Sigmoid colon (tissue), 4 donors: ENCODE data around the gene BCAS1.

Experiments used
- CTCF ChIP-seq, 4 experiments: fragments of 450-650 bp in 3 of 4; fragments of 200-600 bp in 1 of 4; IDR thresholded peaks; one replicate each; pipeline ENCODE4 v1.5.1; 2016 to 2019; ENCODE audit warnings: antibody characterized with exemption in 4 of 4, mild to moderate bottlenecking in 3 of 4, moderate library complexity in 2 of 4
- EP300 ChIP-seq, 4 donors: sonication (generic); formaldehyde crosslinking; IDR thresholded peaks; one replicate each; pipeline ENCODE4 v1.6.1; 2017; ENCODE audit warnings: antibody characterized with exemption in 4 of 4
- POLR2A ChIP-seq, 2 donors: fragments of 450-650 bp; IDR thresholded peaks; one replicate each; pipeline ENCODE4 v1.6.1; 2016; ENCODE audit warnings: antibody characterized with exemption in 2 of 2, mild to moderate bottlenecking in 2 of 2, moderate library complexity in 2 of 2
- POLR2AphosphoS5 ChIP-seq, 4 donors: sonication (generic); formaldehyde crosslinking; IDR thresholded peaks; one replicate each; pipeline ENCODE4 v1.6.1; 2017; ENCODE audit warnings: antibody characterized with exemption in 4 of 4

GRCh38 chr20:54062812-54063280 is 7.5 kb downstream of the BCAS1 start:
- TF ChIP-seq POLR2AphosphoS5 (IDR thresholded peaks at IDR 0.05) (no peak), CTCF (IDR thresholded peaks at IDR 0.05) (peak in 3 of 4 experiments; percentile 33 to 44 (median 41)), POLR2A (IDR thresholded peaks at IDR 0.05) (no peak), EP300 (IDR thresholded peaks at IDR 0.05) (no peak)
